Measurements from ENCODE around the gene FAM219A.

FAM219A gene

GRCh38 chr9:34458013-34458958 is at the start of gene FAM219A, which contains the start of gene DNAI1:
TSS of gene FAM219A (minus strand) at chr9:34458570. CDS start at chr9:34458263, 307 bp downstream.
TSS of gene DNAI1 (plus strand) at chr9:34458805. CDS start at chr9:34459006, 201 bp downstream.
- DNase-seq (ENCODE audit: low spot score), result peak; percentile 99

- no peak for DNase-seq (ENCODE audit: low spot score)
These were observed 49.6 kb upstream of the FAM219A start for GRCh38 chr9:34507966-34508365.

- no peak for DNase-seq (ENCODE audit: low spot score)
These were observed 49.2 kb upstream of the FAM219A start for GRCh38 chr9:34507556-34507955.

GRCh38 chr9:34506623-34507022 is 48.3 kb upstream of the FAM219A start:
- DNase-seq (ENCODE audit: low spot score), result no peak

GRCh38 chr9:34505370-34506120 is 47.2 kb upstream of the FAM219A start:
- no peak for DNase-seq (ENCODE audit: low spot score)

GRCh38 chr9:34503406-34503805 is 45.0 kb upstream of the FAM219A start:
- no peak for DNase-seq (ENCODE audit: low spot score)

- no peak for DNase-seq (ENCODE audit: low spot score)
These were observed 44.5 kb upstream of the FAM219A start for GRCh38 chr9:34502891-34503290.

- no peak for DNase-seq (ENCODE audit: low spot score)
These were observed 44.1 kb upstream of the FAM219A start for GRCh38 chr9:34502471-34502870.

- no peak for DNase-seq (ENCODE audit: low spot score)
These were observed 43.6 kb upstream of the FAM219A start for GRCh38 chr9:34501889-34502425.

GRCh38 chr9:34501372-34501771 is 43.0 kb upstream of the FAM219A start:
- no peak for DNase-seq (ENCODE audit: low spot score)

GRCh38 chr9:34500623-34501267 is 42.4 kb upstream of the FAM219A start:
- DNase-seq (ENCODE audit: low spot score), result peak; percentile 66

- DNase-seq (ENCODE audit: low spot score), result no peak
These were observed 40.7 kb upstream of the FAM219A start for GRCh38 chr9:34499076-34499475.

- no peak for DNase-seq (ENCODE audit: low spot score)
These were observed 40.2 kb upstream of the FAM219A start for GRCh38 chr9:34498553-34498952.

GRCh38 chr9:34496149-34496712 is 37.9 kb upstream of the FAM219A start:
- no peak for DNase-seq (ENCODE audit: low spot score)

GRCh38 chr9:34493972-34494535 is 35.7 kb upstream of the FAM219A start:
- DNase-seq (ENCODE audit: low spot score), result no peak

GRCh38 chr9:34492051-34492450 is 33.7 kb upstream of the FAM219A start:
- DNase-seq (ENCODE audit: low spot score), result no peak

- DNase-seq (ENCODE audit: low spot score), result no peak
These were observed 33.2 kb upstream of the FAM219A start for GRCh38 chr9:34491596-34491995.

GRCh38 chr9:34490760-34491159 is 32.4 kb upstream of the FAM219A start:
- DNase-seq (ENCODE audit: low spot score), result no peak

- no peak for DNase-seq (ENCODE audit: low spot score)
These were observed 32.0 kb upstream of the FAM219A start for GRCh38 chr9:34490360-34490759.

- no peak for DNase-seq (ENCODE audit: low spot score)
These were observed 28.2 kb upstream of the FAM219A start for GRCh38 chr9:34486572-34486971.

- DNase-seq (ENCODE audit: low spot score), result no peak
These were observed 27.5 kb upstream of the FAM219A start for GRCh38 chr9:34485822-34486221.

Measured in CD4-positive, alpha-beta T cell treated with Interleukin-6 at 100 ng/mL for 8 hours (primary cell).